Measurements from ENCODE around the gene DGKH.
"Not testable (repeated sequence)": the region's sequence is repeated elsewhere in the genome, so short reads cannot be mapped to it uniquely, and the experiment has no call there.

Gene DGKH

GRCh38 chr13:42041684-42042035, 6.8 kb upstream of the DGKH start:
- no peak for DNase-seq

GRCh38 chr13:42043676-42044075, 4.8 kb upstream of the DGKH start:
- DNase-seq: no peak

GRCh38 chr13:42046448-42046847, 2.0 kb upstream of the DGKH start:
- DNase-seq: no peak

- no peak for DNase-seq
Measured at GRCh38 chr13:42047561-42048341, 697 bp upstream of the DGKH start.

- DNase-seq: peak; percentile 43
Measured at GRCh38 chr13:42048684-42049453, 421 bp downstream of the DGKH start.

GRCh38 chr13:42049454-42049813, 986 bp downstream of the DGKH start:
- no peak for DNase-seq

GRCh38 chr13:42054798-42055499, 6.5 kb downstream of the DGKH start:
- DNase-seq: no peak

GRCh38 chr13:42055500-42056085, 7.1 kb downstream of the DGKH start:
- no peak for DNase-seq

- DNase-seq: no peak
Measured at GRCh38 chr13:42056146-42056545, 7.7 kb downstream of the DGKH start.

- DNase-seq: no peak
Measured at GRCh38 chr13:42056583-42056982, 8.1 kb downstream of the DGKH start.

GRCh38 chr13:42057918-42058530, 9.6 kb downstream of the DGKH start:
- DNase-seq: no peak

- DNase-seq: no peak
Measured at GRCh38 chr13:42061943-42062342, 13.5 kb downstream of the DGKH start.

- DNase-seq: no peak
Measured at GRCh38 chr13:42063105-42063504, 14.7 kb downstream of the DGKH start.

GRCh38 chr13:42064259-42064658, 15.8 kb downstream of the DGKH start:
- no peak for DNase-seq

GRCh38 chr13:42064966-42065365, 16.5 kb downstream of the DGKH start:
- no peak for DNase-seq

GRCh38 chr13:42065414-42065813, 17.0 kb downstream of the DGKH start:
- DNase-seq: no peak

GRCh38 chr13:42066542-42066941, 18.1 kb downstream of the DGKH start:
- DNase-seq: no peak

GRCh38 chr13:42068886-42069285, 20.4 kb downstream of the DGKH start:
- no peak for DNase-seq

GRCh38 chr13:42070599-42070998, 22.2 kb downstream of the DGKH start:
- not testable (repeated sequence) for DNase-seq

- not testable (repeated sequence) for DNase-seq
Measured at GRCh38 chr13:42071179-42071578, 22.7 kb downstream of the DGKH start.

- no peak for DNase-seq
Measured at GRCh38 chr13:42071672-42072419, 23.4 kb downstream of the DGKH start.

- DNase-seq: no peak
Measured at GRCh38 chr13:42073683-42074082, 25.2 kb downstream of the DGKH start.
